Measurements from ENCODE around the gene DHRS13. TPM values are rescaled to one million over a fixed set of nuclear protein-coding genes. Genes with fewer than 3 reads are reported as not detected.

Gene DHRS13
- total RNA-seq, 1 donor from 2014 or later = 20.4 TPM

- no peak overlapping the region for H3K4me3 Mint-ChIP-seq
Measured at GRCh38 chr17:28918295-28918694, 15.4 kb upstream of the DHRS13 start.

GRCh38 chr17:28917465-28917864 lies 14.6 kb upstream of the DHRS13 start:
- H3K36me3 Mint-ChIP-seq = peaks cover 34% of the 10 kb centered on the region
- TF ChIP-seq CTCF (conservative IDR thresholded peaks at IDR 0.05) = no peak
- H3K27me3 Mint-ChIP-seq = no peaks in the 10 kb centered on the region
- H3K4me3 Mint-ChIP-seq = no peak overlapping the region
- no peak overlapping the region for H3K27ac Mint-ChIP-seq
- H3K9me3 Mint-ChIP-seq = no peaks in the 10 kb centered on the region
- no peak for DNase-seq (ENCODE audit: extremely low spot score, unreplicated experiment)
- H3K4me1 Mint-ChIP-seq (ENCODE audit: unreplicated experiment) = no peaks in the 10 kb centered on the region

More at GRCh38 chr17:28918295-28918694, 15.4 kb upstream of the DHRS13 start:
- TF ChIP-seq CTCF (conservative IDR thresholded peaks at IDR 0.05) = no peak
- Mint-ChIP-seq H3K4me1 (ENCODE audit: unreplicated experiment) (no peaks in the 10 kb centered on the region), H3K9me3 (no peaks in the 10 kb centered on the region), H3K36me3 (peaks cover 33% of the 10 kb centered on the region), H3K27me3 (no peaks in the 10 kb centered on the region), H3K27ac (no peak overlapping the region)
- DNase-seq (ENCODE audit: extremely low spot score, unreplicated experiment) = no peak

GRCh38 chr17:28917029-28917428 lies 14.2 kb upstream of the DHRS13 start:
- no peak overlapping the region for H3K4me3 Mint-ChIP-seq
- no peak overlapping the region for H3K27ac Mint-ChIP-seq
- H3K9me3 Mint-ChIP-seq = no peaks in the 10 kb centered on the region
- TF ChIP-seq CTCF (conservative IDR thresholded peaks at IDR 0.05) = no peak
- H3K36me3 Mint-ChIP-seq = peaks cover 34% of the 10 kb centered on the region
- H3K4me1 Mint-ChIP-seq (ENCODE audit: unreplicated experiment) = no peaks in the 10 kb centered on the region
- no peaks in the 10 kb centered on the region for H3K27me3 Mint-ChIP-seq
- DNase-seq (ENCODE audit: extremely low spot score, unreplicated experiment) = no peak

GRCh38 chr17:28916302-28916934 lies 13.5 kb upstream of the DHRS13 start:
- no peak for DNase-seq (ENCODE audit: extremely low spot score, unreplicated experiment)

GRCh38 chr17:28912938-28913333 lies 10.1 kb upstream of the DHRS13 start:
- H3K27me3 Mint-ChIP-seq = no peaks in the 10 kb centered on the region
- no peaks in the 10 kb centered on the region for H3K4me1 Mint-ChIP-seq (ENCODE audit: unreplicated experiment)
- DNase-seq (ENCODE audit: extremely low spot score, unreplicated experiment) = no peak
- H3K27ac Mint-ChIP-seq = no peak overlapping the region
- no peak overlapping the region for H3K4me3 Mint-ChIP-seq
- TF ChIP-seq CTCF (conservative IDR thresholded peaks at IDR 0.05) = no peak
- peaks cover 34% of the 10 kb centered on the region for H3K36me3 Mint-ChIP-seq
- H3K9me3 Mint-ChIP-seq = no peaks in the 10 kb centered on the region

More at GRCh38 chr17:28916302-28916934, 13.5 kb upstream of the DHRS13 start:
- no peak overlapping the region for H3K27ac Mint-ChIP-seq
- H3K4me3 Mint-ChIP-seq = no peak overlapping the region
- no peaks in the 10 kb centered on the region for H3K27me3 Mint-ChIP-seq
- peaks cover 34% of the 10 kb centered on the region for H3K36me3 Mint-ChIP-seq
- TF ChIP-seq CTCF (conservative IDR thresholded peaks at IDR 0.05) = peak; percentile 84
- no peaks in the 10 kb centered on the region for H3K4me1 Mint-ChIP-seq (ENCODE audit: unreplicated experiment)
- no peaks in the 10 kb centered on the region for H3K9me3 Mint-ChIP-seq

Data from type B pancreatic cell (in vitro differentiated cells).